H1 (cell line): ENCODE measurements around the gene HMCN1. TPM values are rescaled to one million over a fixed set of nuclear protein-coding genes. Genes with fewer than 3 reads are reported as not detected.

Experiments
- CBX8 ChIP-seq: fragments of 300-800, 300-1000 bp; sonication (generic); IDR thresholded peaks from 2 replicates; pipeline ENCODE4 v1.7.1; 2016; ENCODE audit warnings: low read depth, low read length, borderline replicate concordance
- CEBPB ChIP-seq: IDR thresholded peaks from 2 replicates; pipeline ENCODE4 v1.6.1; 2012; ENCODE audit warnings: low read depth, low read length
- EP300 ChIP-seq, 2 experiments: IDR thresholded peaks; 1 replicate in 1 of 2; 2 replicates in 1 of 2; pipeline ENCODE4 v1.6.1; 2011 to 2012; ENCODE audit warnings: low read depth in 2 of 2, low read length in 2 of 2, mild to moderate bottlenecking in 2 of 2, borderline replicate concordance in 1 of 2, inconsistent platforms in 1 of 2, moderate library complexity in 1 of 2
- POLR2AphosphoS5 ChIP-seq: IDR thresholded peaks from 2 replicates; pipeline ENCODE4 v1.6.1; 2011; ENCODE audit warnings: low read depth, low read length
- RAD21 ChIP-seq, 2 experiments: IDR thresholded peaks in 1 of 2; conservative IDR thresholded peaks in 1 of 2; 2 replicates each; pipeline ENCODE4 v1.6.1; 2011; ENCODE audit warnings: low read depth in 2 of 2, low read length in 2 of 2, improper control_type of control experiment in 1 of 2, inconsistent platforms in 1 of 2, mild to moderate bottlenecking in 1 of 2, moderate library complexity in 1 of 2
- RXRA ChIP-seq: IDR thresholded peaks from 2 replicates; pipeline ENCODE4 v1.6.1; 2011; ENCODE audit warnings: low read depth, mild to moderate bottlenecking, low read length, moderate library complexity; ENCODE audit not compliant: insufficient read depth
- SIX5 ChIP-seq: IDR thresholded peaks from 2 replicates; pipeline ENCODE4 v1.6.1; 2011; ENCODE audit warnings: mild to moderate bottlenecking, low read depth, low read length
- polyA plus RNA-seq, 7 experiments: library from polyadenylated mRNA; depleted of rRNA in 3 of 7; stranded (reverse) in 5 of 7; unstranded in 2 of 7; fragments of >200 nt in 5 of 7; fragments of 200-250 nt in 2 of 7; gene quantifications; 1 replicate in 5 of 7; 2 replicates in 1 of 7; 4 replicates in 1 of 7; pipeline versions ENCODE4 v1.2.1 to v1.2.3, GENCODE V29; 2011 to 2013; ENCODE audit warnings: missing spikeins in 2 of 7, mixed read lengths in 2 of 7
- total RNA-seq: library from RNA; stranded (reverse); fragmentation: NEBNext Ultra II Directional; extraction: Animal tissue kit (Norgen Biotek cat#: 25700); gene quantifications from 2 replicates; pipeline ENCODE4 v1.2.1, GENCODE V29; 2021
- TF ChIP-seq, protein P1 (sequence below): fragments of 300-600 bp; sonication (generic); IDR thresholded peaks from 2 replicates; pipeline ENCODE4 v1.7.1; 2012; ENCODE audit warnings: low read length, moderate library complexity, mild to moderate bottlenecking, inconsistent platforms; ENCODE audit not compliant: insufficient replicate concordance

HMCN1 gene
- total and polyA plus RNA-seq, 2 of the 8 experiments (the other 6 are each of a cell fraction or from before 2014, with no cell fraction given): 13.8 to 14.6 TPM

DNA sequence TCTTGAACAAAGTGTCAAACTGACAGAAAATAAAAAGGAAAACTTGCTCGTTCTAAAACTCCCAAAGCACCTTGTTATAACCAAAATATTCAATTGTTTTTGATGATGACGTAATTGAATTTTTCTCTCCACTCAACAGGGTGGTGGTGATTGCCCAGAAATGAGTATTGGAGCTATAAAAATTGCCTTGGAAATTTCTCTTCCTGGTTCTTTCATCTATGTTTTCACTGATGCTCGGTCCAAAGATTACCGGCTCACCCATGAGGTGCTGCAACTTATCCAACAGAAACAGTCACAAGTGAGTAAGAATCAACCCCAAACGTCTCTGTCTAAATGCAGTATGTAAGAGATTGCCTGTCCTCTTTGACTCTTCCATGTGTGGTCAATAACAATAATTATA, 130.1 kb downstream of the HMCN1 start (continued):
- TF ChIP-seq, protein P1, sequence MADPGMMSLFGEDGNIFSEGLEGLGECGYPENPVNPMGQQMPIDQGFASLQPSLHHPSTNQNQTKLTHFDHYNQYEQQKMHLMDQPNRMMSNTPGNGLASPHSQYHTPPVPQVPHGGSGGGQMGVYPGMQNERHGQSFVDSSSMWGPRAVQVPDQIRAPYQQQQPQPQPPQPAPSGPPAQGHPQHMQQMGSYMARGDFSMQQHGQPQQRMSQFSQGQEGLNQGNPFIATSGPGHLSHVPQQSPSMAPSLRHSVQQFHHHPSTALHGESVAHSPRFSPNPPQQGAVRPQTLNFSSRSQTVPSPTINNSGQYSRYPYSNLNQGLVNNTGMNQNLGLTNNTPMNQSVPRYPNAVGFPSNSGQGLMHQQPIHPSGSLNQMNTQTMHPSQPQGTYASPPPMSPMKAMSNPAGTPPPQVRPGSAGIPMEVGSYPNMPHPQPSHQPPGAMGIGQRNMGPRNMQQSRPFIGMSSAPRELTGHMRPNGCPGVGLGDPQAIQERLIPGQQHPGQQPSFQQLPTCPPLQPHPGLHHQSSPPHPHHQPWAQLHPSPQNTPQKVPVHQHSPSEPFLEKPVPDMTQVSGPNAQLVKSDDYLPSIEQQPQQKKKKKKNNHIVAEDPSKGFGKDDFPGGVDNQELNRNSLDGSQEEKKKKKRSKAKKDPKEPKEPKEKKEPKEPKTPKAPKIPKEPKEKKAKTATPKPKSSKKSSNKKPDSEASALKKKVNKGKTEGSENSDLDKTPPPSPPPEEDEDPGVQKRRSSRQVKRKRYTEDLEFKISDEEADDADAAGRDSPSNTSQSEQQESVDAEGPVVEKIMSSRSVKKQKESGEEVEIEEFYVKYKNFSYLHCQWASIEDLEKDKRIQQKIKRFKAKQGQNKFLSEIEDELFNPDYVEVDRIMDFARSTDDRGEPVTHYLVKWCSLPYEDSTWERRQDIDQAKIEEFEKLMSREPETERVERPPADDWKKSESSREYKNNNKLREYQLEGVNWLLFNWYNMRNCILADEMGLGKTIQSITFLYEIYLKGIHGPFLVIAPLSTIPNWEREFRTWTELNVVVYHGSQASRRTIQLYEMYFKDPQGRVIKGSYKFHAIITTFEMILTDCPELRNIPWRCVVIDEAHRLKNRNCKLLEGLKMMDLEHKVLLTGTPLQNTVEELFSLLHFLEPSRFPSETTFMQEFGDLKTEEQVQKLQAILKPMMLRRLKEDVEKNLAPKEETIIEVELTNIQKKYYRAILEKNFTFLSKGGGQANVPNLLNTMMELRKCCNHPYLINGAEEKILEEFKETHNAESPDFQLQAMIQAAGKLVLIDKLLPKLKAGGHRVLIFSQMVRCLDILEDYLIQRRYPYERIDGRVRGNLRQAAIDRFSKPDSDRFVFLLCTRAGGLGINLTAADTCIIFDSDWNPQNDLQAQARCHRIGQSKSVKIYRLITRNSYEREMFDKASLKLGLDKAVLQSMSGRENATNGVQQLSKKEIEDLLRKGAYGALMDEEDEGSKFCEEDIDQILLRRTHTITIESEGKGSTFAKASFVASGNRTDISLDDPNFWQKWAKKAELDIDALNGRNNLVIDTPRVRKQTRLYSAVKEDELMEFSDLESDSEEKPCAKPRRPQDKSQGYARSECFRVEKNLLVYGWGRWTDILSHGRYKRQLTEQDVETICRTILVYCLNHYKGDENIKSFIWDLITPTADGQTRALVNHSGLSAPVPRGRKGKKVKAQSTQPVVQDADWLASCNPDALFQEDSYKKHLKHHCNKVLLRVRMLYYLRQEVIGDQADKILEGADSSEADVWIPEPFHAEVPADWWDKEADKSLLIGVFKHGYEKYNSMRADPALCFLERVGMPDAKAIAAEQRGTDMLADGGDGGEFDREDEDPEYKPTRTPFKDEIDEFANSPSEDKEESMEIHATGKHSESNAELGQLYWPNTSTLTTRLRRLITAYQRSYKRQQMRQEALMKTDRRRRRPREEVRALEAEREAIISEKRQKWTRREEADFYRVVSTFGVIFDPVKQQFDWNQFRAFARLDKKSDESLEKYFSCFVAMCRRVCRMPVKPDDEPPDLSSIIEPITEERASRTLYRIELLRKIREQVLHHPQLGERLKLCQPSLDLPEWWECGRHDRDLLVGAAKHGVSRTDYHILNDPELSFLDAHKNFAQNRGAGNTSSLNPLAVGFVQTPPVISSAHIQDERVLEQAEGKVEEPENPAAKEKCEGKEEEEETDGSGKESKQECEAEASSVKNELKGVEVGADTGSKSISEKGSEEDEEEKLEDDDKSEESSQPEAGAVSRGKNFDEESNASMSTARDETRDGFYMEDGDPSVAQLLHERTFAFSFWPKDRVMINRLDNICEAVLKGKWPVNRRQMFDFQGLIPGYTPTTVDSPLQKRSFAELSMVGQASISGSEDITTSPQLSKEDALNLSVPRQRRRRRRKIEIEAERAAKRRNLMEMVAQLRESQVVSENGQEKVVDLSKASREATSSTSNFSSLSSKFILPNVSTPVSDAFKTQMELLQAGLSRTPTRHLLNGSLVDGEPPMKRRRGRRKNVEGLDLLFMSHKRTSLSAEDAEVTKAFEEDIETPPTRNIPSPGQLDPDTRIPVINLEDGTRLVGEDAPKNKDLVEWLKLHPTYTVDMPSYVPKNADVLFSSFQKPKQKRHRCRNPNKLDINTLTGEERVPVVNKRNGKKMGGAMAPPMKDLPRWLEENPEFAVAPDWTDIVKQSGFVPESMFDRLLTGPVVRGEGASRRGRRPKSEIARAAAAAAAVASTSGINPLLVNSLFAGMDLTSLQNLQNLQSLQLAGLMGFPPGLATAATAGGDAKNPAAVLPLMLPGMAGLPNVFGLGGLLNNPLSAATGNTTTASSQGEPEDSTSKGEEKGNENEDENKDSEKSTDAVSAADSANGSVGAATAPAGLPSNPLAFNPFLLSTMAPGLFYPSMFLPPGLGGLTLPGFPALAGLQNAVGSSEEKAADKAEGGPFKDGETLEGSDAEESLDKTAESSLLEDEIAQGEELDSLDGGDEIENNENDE: no peak
- TF ChIP-seq CBX8 (no peak), RAD21 (IDR thresholded peaks at IDR 0.05 in 1 of 2, conservative IDR thresholded peaks at IDR 0.05 in 1 of 2; ENCODE audit: low read depth in 2 of 2, low read length in 2 of 2) (no peak), SIX5 (no peak), POLR2AphosphoS5 (no peak), EP300 (IDR thresholded peaks at IDR 0.05; ENCODE audit: borderline replicate concordance in 1 of 2, low read depth in 2 of 2, low read length in 2 of 2) (no peak), RXRA (no peak), CEBPB (no peak)
